HEK293 (cell line): Measurements from ENCODE around the gene AGBL3.

Experiments used
- CTCF ChIP-seq: fragments of 450-650 bp; formaldehyde crosslinking; IDR thresholded peaks from 2 replicates; pipeline ENCODE4 v1.5.1; 2016; ENCODE audit warnings: missing biosample characterization, missing genetic modification characterization
- KLF8 ChIP-seq: fragments of 450-650 bp; formaldehyde crosslinking; IDR thresholded peaks from 2 replicates; pipeline ENCODE4 v1.5.1; 2016; ENCODE audit warnings: missing biosample characterization, missing genetic modification characterization
- TRIM28 ChIP-seq: IDR thresholded peaks from 2 replicates; pipeline ENCODE4 v1.6.1; 2011; ENCODE audit warnings: low read length, control low read depth, borderline replicate concordance
- TSHZ1 ChIP-seq: fragments of 450-650 bp; formaldehyde crosslinking; IDR thresholded peaks from 2 replicates; pipeline ENCODE4 v1.5.1; 2016; ENCODE audit warnings: missing biosample characterization, missing genetic modification characterization, borderline replicate concordance
- ZBTB7A ChIP-seq: fragments of 450-650 bp; formaldehyde crosslinking; IDR thresholded peaks from 2 replicates; pipeline ENCODE4 v1.5.1; 2016; ENCODE audit warnings: low read depth, missing biosample characterization, missing genetic modification characterization
- ZFP69B ChIP-seq: fragments of 450-650 bp; formaldehyde crosslinking; IDR thresholded peaks from 2 replicates; pipeline ENCODE4 v1.5.1; 2016; ENCODE audit warnings: missing biosample characterization, missing genetic modification characterization
- ZNF10 ChIP-seq: fragments of 450-650 bp; formaldehyde crosslinking; IDR thresholded peaks from 2 replicates; pipeline ENCODE4 v1.5.1; 2017; ENCODE audit warnings: missing biosample characterization, missing genetic modification characterization
- ZNF514 ChIP-seq: fragments of 450-650 bp; formaldehyde crosslinking; IDR thresholded peaks from 2 replicates; pipeline ENCODE4 v1.5.1; 2016; ENCODE audit warnings: missing biosample characterization, missing genetic modification characterization
- ZNF76 ChIP-seq: fragments of 450-650 bp; formaldehyde crosslinking; IDR thresholded peaks from 2 replicates; pipeline ENCODE4; 2016; ENCODE audit warnings: low read depth, missing biosample characterization, missing genetic modification characterization, borderline replicate concordance
- TF ChIP-seq, protein P1 (sequence below): sonication (generic); formaldehyde crosslinking; IDR thresholded peaks from 2 replicates; pipeline ENCODE4 v1.8.1; 2022; ENCODE audit warnings: mild to moderate bottlenecking, moderate library complexity, missing genetic modification reagents
- TF ChIP-seq, protein P2 (sequence below): fragments of 450-650 bp; formaldehyde crosslinking; IDR thresholded peaks from 2 replicates; pipeline ENCODE4 v1.5.1; 2016; ENCODE audit warnings: missing biosample characterization, missing genetic modification characterization
- TF ChIP-seq, protein P3 (sequence below): fragments of 450-650 bp; formaldehyde crosslinking; IDR thresholded peaks from 2 replicates; pipeline ENCODE4 v1.5.1; 2016; ENCODE audit warnings: missing biosample characterization, missing genetic modification characterization

GRCh38 chr7:135035252-135035651, 48.9 kb downstream of the AGBL3 start:
- TF ChIP-seq ZNF10 (no peak), ZNF514 (no peak), TRIM28 (no peak), CTCF (tag by site-specific recombination) (no peak), TSHZ1 (tag by site-specific recombination) (no peak), ZFP69B (tag by site-specific recombination) (no peak), KLF8 (tag by site-specific recombination) (no peak), ZNF76 (tag by site-specific recombination) (no peak), ZBTB7A (tag by site-specific recombination) (no peak)
- TF ChIP-seq, protein P1, sequence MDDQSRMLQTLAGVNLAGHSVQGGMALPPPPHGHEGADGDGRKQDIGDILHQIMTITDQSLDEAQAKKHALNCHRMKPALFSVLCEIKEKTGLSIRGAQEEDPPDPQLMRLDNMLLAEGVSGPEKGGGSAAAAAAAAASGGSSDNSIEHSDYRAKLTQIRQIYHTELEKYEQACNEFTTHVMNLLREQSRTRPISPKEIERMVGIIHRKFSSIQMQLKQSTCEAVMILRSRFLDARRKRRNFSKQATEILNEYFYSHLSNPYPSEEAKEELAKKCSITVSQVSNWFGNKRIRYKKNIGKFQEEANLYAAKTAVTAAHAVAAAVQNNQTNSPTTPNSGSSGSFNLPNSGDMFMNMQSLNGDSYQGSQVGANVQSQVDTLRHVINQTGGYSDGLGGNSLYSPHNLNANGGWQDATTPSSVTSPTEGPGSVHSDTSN (CRISPR knock-in tag), result no peak
- TF ChIP-seq, protein P2, sequence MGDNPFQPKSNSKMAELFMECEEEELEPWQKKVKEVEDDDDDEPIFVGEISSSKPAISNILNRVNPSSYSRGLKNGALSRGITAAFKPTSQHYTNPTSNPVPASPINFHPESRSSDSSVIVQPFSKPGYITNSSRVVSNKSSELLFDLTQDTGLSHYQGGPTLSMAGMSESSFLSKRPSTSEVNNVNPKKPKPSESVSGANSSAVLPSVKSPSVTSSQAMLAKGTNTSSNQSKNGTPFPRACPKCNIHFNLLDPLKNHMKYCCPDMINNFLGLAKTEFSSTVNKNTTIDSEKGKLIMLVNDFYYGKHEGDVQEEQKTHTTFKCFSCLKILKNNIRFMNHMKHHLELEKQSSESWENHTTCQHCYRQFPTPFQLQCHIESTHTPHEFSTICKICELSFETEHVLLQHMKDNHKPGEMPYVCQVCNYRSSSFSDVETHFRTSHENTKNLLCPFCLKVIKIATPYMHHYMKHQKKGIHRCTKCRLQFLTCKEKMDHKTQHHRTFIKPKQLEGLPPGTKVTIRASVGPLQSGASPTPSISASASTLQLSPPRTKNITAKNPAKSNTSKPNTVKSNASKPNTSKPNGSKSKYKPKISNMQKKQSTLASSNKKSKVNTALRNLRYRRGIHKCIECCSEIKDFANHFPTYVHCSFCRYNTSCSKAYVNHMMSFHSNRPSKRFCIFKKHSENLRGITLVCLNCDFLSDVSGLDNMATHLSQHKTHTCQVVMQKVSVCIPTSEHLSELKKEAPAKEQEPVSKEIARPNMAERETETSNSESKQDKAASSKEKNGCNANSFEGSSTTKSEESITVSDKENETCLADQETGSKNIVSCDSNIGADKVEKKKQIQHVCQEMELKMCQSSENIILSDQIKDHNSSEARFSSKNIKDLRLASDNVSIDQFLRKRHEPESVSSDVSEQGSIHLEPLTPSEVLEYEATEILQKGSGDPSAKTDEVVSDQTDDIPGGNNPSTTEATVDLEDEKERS (tag by site-specific recombination), result no peak
- TF ChIP-seq, protein P3, sequence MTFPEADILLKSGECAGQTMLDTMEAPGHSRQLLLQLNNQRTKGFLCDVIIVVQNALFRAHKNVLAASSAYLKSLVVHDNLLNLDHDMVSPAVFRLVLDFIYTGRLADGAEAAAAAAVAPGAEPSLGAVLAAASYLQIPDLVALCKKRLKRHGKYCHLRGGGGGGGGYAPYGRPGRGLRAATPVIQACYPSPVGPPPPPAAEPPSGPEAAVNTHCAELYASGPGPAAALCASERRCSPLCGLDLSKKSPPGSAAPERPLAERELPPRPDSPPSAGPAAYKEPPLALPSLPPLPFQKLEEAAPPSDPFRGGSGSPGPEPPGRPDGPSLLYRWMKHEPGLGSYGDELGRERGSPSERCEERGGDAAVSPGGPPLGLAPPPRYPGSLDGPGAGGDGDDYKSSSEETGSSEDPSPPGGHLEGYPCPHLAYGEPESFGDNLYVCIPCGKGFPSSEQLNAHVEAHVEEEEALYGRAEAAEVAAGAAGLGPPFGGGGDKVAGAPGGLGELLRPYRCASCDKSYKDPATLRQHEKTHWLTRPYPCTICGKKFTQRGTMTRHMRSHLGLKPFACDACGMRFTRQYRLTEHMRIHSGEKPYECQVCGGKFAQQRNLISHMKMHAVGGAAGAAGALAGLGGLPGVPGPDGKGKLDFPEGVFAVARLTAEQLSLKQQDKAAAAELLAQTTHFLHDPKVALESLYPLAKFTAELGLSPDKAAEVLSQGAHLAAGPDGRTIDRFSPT (tag by site-specific recombination), result no peak
